Bronchial epithelial cell (primary cell): ENCODE data around the gene GANC. TPM values are rescaled to one million over a fixed set of nuclear protein-coding genes. Genes with fewer than 3 reads are reported as not detected.
"Not testable (repeated sequence)": the region's sequence is repeated elsewhere in the genome, so short reads cannot be mapped to it uniquely, and the experiment has no call there.

ENCODE experiments used
- DNase-seq: peaks from one replicate; pipeline ENCODE4 v3.0.0-alpha.2; 2010; ENCODE audit warnings: low read depth
- FAIRE-seq: peaks from 2 replicates; lab custom pipeline; 2011; peaks lifted over from hg19 to GRCh38; lab: Jason Lieb, UNC
- H3K27me3 ChIP-seq: 2 replicates; pipeline ENCODE4 v1.5.1; 2011; ENCODE audit warnings: low read length; ENCODE audit not compliant: control insufficient read depth, insufficient read depth
- H3K36me3 ChIP-seq: 2 replicates; pipeline ENCODE4 v1.5.1; 2011; ENCODE audit warnings: low read length; ENCODE audit not compliant: control insufficient read depth, insufficient read depth
- H3K4me3 ChIP-seq: 2 replicates; pipeline ENCODE4 v1.5.1; 2011; ENCODE audit warnings: mild to moderate bottlenecking, low read depth, low read length, control low read depth
- total RNA-seq: library from RNA; depleted of rRNA; stranded (reverse); fragments of >200 nt; gene quantifications from 2 replicates; pipeline ENCODE4 v1.2.1, GENCODE V29; 2014
- TF ChIP-seq, protein P1 (sequence below): IDR thresholded peaks from 2 replicates; pipeline ENCODE4 v1.5.1; 2011; ENCODE audit warnings: mild to moderate bottlenecking, moderate library complexity, low read length, control low read depth, inconsistent platforms; ENCODE audit not compliant: insufficient read depth, severe bottlenecking

The GANC gene
- 13.2 and 14.1 TPM in 2 replicates for total RNA-seq

DNA sequence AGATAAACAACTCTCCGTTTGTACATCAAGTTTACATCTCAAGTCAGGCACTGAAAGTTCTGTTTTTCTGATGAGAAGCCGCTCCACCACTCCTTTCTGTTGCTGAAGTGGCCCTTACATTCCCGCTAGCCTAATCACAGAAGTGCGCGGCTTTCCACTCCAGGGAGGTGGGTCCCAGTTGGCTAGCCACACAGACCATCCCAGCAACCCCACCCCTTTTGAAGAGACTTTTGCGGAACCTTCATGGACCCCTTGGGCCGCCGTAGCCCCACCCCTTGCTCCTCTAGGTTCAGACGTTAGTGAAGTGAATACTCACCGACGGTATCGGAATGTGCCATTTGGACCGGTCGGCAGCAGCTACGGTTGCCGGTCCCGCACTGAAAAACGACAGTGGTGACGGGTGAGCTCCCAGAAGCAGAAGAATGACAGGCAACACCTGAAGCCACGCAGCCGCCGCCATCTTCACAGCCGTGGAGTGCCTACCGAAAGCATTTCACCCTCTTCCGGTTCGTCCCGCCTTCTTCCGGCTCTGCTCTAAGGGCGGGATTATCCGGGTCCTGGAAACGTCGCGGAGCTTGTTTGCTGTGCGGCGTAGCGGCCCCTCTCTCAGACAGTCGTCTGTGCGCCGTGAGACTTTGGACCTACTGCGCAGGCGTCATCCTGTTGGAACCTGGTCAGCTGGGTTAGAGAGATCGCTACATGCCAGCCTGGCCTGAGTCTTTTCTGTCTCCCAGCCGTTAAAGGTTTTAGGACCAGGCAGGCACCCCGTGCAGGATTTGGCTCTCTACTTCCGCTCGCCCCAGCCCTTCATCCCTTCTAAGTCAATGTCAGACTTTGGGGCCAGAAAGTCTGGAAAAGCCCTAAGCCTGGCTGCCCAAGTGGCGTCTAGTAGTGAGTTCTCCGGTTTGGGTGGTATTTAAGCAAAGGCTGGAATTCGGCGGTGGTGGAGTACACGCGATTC is at the start of gene GANC, which contains the start of gene TMEM87A:
GANC (plus strand) TSS at position 263 of the 961 bp plus-strand sequence. CDS start 1,281 bp downstream, outside the sequence.
TMEM87A (minus strand) TSS at position 495 of the 961 bp plus-strand sequence; CDS start at position 460, 35 bp downstream.
- FAIRE-seq = no peak
- H3K4me3 ChIP-seq = peak within 1 kb of the TSS; percentile 48
- no peaks in the 10 kb centered on the region for H3K27me3 ChIP-seq
- TF ChIP-seq, protein P1, sequence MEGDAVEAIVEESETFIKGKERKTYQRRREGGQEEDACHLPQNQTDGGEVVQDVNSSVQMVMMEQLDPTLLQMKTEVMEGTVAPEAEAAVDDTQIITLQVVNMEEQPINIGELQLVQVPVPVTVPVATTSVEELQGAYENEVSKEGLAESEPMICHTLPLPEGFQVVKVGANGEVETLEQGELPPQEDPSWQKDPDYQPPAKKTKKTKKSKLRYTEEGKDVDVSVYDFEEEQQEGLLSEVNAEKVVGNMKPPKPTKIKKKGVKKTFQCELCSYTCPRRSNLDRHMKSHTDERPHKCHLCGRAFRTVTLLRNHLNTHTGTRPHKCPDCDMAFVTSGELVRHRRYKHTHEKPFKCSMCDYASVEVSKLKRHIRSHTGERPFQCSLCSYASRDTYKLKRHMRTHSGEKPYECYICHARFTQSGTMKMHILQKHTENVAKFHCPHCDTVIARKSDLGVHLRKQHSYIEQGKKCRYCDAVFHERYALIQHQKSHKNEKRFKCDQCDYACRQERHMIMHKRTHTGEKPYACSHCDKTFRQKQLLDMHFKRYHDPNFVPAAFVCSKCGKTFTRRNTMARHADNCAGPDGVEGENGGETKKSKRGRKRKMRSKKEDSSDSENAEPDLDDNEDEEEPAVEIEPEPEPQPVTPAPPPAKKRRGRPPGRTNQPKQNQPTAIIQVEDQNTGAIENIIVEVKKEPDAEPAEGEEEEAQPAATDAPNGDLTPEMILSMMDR = no peak
- peak; percentile 96 for DNase-seq
- H3K36me3 ChIP-seq = no peaks in the 10 kb centered on the region

DNA sequence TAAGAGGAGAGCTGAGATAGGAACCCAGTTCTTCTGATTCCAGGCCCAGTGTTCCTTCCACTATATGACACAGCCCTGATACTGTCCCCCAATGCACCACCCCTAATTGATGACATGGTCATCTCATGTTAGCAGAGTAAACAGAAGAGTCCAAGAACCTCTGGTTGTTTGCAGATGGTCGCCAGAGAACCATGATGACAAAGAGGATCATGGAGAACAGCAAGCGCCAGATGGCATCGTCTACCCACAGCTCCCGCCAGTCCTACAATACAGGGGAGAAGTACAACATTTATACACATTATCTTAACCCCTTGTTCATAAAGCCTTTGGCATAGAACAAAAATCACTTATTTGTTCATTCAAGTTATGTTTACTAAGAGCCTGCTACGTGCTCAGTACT is 46.4 kb upstream of the GANC start:
- FAIRE-seq (no peak), DNase-seq (no peak)
- H3K4me3 ChIP-seq = no peak overlapping the region
- H3K36me3 ChIP-seq = peaks cover 14% of the 10 kb centered on the region
- TF ChIP-seq, protein P1 = no peak
- H3K27me3 ChIP-seq = no peaks in the 10 kb centered on the region

GRCh38 chr15:42228036-42228435 is 45.0 kb upstream of the GANC start:
- no peak overlapping the region for H3K4me3 ChIP-seq
- H3K27me3 ChIP-seq = no peaks in the 10 kb centered on the region
- DNase-seq (no peak), FAIRE-seq (no peak)
- TF ChIP-seq, protein P1 = no peak
- peaks cover 14% of the 10 kb centered on the region for H3K36me3 ChIP-seq

- not testable (repeated sequence) for FAIRE-seq, H3K4me3 ChIP-seq, DNase-seq, H3K27me3 ChIP-seq
- H3K36me3 ChIP-seq = peaks cover 14% of the 10 kb centered on the region
Measured at GRCh38 chr15:42228981-42229380, 44.0 kb upstream of the GANC start.

DNA sequence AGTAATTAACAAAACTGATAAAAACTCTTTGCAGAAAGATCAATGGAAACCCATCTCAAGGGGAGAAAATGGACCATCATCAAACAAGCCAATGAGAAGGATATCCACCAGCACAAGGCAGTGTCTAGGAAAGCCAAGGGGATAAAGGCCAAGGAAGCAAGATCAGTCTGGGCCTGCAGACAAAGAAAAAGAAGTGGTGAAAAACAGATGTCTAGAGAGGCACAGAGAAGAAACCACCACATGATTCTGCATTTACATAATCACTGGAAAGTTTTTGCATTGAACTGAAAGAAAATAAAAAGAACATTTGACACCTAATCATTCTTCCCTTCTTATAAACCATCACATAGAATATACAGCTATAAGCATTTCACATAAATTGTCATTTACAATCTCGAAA is 41.9 kb upstream of the GANC start:
- DNase-seq (no peak), FAIRE-seq (no peak)
- Histone ChIP-seq H3K4me3 (no peak overlapping the region), H3K36me3 (peaks cover 11% of the 10 kb centered on the region), H3K27me3 (no peaks in the 10 kb centered on the region)
- TF ChIP-seq, protein P1 = no peak

GRCh38 chr15:42232606-42233005 is 40.4 kb upstream of the GANC start:
- DNase-seq (no peak), FAIRE-seq (no peak)
- TF ChIP-seq, protein P1 = no peak
- H3K4me3 ChIP-seq = no peak overlapping the region
- H3K36me3 ChIP-seq = peaks cover 15% of the 10 kb centered on the region
- H3K27me3 ChIP-seq = no peaks in the 10 kb centered on the region
